HG03378 (cell line): ENCODE results near the gene PSMC3IP.
"Not testable (repeated sequence)": the region's sequence is repeated elsewhere in the genome, so short reads cannot be mapped to it uniquely, and the experiment has no call there.

Experiments
- ATAC-seq: cut with Tn5 transposase; IDR thresholded peaks from one replicate; pipeline ENCODE4 v1.9.1; 2021; ENCODE audit warnings: mild to moderate bottlenecking, moderate library complexity; ENCODE audit not compliant: unreplicated experiment

PSMC3IP gene

GRCh38 chr17:42562388-42563142, 15.0 kb downstream of the PSMC3IP start:
- ATAC-seq = no peak

DNA sequence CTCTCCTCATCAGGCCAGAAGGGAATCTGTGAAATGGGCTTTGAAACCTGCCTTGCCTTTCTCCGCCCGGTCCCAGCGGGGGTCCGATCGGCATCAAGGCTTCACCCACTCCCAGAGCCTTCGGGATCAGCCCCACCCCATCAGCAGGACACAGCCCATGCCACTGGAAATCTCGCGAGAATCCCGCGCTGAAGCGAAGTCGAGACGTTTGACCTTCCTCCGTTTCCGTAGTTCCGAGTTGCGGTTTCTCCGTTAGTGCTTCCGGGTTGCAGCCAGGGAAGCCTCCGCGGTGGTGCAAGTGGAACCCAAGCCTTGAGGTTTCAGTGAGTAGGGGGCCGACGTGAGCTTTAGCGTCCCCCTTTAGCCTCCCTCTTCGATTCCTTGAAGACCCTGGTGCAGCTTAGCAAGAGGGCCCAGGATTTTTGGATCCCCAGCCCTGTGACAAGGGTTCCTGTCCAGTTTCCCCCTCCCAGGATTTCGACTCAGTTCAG, 15.6 kb downstream of the PSMC3IP start, which contains the start of gene COASY:
TSS of gene COASY (plus strand) at position 252 of the 491 bp plus-strand sequence. CDS start 475 bp downstream, outside the sequence.
- peak; percentile 44 for ATAC-seq

GRCh38 chr17:42560246-42560645, 17.3 kb downstream of the PSMC3IP start:
- no peak for ATAC-seq

DNA sequence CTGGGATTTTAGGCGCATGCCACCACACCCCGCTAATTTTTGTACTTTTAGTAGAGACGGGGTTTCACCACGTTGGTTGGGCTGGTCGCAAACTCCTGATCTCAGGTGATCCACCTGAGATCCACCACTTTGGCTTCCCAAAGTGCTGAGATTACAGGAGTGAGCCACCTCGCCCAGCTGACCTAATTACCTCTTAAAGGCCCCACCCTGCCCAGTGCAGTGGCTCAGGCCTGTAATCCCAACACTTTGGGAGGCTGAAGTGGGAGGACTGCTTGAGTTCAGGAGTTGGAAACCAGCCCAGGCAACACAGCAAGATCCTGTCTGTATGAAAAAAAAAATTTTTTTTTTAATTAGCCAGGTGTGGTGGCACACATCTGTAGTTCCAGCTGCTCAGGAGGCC, 18.5 kb downstream of the PSMC3IP start:
- no peak for ATAC-seq

- not testable (repeated sequence) for ATAC-seq
Measured at GRCh38 chr17:42555961-42556617, 21.4 kb downstream of the PSMC3IP start.

- ATAC-seq = no peak
Measured at GRCh38 chr17:42555122-42555622, 22.4 kb downstream of the PSMC3IP start.

DNA sequence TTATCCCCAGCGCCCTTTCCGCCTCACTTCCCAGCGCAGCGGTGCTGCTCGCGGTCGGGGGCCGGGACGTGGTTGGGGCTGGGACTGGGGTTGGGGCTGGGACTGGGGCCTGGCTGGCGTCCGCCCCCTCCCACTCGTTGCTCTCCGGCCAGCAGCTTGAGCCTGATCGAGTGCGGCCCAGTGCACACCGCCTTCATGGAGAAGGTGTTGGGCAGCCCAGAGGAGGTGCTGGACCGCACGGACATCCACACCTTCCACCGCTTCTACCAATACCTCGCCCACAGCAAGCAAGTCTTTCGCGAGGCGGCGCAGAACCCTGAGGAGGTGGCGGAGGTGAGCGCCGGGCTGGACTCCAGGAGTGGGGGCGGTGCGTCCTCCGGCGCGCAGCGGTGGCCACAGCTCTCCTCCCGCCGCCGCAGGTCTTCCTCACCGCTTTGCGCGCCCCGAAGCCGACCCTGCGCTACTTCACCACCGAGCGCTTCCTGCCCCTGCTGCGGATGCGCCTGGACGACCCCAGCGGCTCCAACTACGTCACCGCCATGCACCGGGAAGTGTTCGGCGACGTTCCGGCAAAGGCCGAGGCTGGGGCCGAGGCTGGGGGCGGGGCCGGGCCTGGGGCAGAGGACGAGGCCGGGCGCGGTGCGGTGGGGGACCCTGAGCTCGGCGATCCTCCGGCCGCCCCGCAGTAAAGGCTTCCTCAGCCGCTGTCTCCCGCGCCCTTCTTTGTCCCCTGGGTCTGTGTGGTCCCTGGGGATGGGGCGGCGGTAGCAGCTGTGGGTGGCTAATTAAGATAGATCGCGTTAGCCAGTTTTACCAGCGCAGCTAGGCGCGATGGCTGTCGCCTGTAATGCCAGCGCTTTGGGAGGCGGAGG, 23.0 kb downstream of the PSMC3IP start:
- ATAC-seq = no peak

DNA sequence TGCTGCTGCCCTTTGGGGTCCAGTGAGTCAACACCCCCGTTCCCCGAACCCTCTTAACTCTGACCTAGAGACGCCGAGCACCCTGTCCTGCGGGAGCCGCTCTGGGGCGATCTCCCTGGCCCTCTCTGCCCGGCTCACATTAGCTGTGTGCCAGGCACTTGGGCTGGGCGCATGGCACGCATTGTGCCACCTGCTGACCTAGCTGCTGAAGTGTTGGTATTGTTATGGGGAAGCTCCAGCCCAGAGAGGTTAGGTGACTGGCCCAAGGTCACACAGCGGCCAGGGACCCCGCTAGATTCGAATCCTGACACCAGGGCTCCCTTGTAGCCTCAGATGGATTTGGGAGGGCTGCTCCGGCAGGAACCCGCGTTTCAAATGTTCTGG, 23.7 kb downstream of the PSMC3IP start:
- no peak for ATAC-seq

DNA sequence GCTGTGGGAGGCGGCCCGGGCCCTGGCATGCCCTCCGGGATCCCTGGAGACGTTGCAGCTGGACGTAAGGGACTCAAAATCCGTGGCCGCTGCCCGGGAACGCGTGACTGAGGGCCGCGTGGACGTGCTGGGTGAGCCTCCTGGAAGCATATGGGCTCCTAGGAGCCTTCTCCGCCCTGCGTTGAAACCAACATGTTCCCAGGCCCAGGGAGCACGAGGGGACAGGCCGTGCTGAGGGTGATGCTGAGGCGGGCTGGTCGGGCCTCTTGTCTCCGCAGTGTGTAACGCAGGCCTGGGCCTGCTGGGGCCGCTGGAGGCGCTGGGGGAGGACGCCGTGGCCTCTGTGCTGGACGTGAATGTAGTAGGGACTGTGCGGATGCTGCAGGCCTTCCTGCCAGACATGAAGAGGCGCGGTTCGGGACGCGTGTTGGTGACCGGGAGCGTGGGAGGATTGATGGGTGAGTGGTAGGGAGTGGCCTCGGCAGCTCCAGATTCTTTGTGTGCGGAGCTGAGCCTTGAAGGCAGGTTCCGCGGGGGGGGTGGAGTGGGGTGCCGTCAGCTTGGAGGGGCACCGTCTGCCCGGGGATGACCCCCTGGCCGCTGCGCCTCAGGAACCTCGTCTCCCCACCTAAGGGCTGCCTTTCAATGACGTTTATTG, 24.2 kb downstream of the PSMC3IP start:
- no peak for ATAC-seq

GRCh38 chr17:42552736-42553135, 24.8 kb downstream of the PSMC3IP start, which contains the start of gene HSD17B1:
HSD17B1 (plus strand) TSS chr17:42552923; CDS start chr17:42552934, 11 bp downstream.
- ATAC-seq = not testable (repeated sequence)

DNA sequence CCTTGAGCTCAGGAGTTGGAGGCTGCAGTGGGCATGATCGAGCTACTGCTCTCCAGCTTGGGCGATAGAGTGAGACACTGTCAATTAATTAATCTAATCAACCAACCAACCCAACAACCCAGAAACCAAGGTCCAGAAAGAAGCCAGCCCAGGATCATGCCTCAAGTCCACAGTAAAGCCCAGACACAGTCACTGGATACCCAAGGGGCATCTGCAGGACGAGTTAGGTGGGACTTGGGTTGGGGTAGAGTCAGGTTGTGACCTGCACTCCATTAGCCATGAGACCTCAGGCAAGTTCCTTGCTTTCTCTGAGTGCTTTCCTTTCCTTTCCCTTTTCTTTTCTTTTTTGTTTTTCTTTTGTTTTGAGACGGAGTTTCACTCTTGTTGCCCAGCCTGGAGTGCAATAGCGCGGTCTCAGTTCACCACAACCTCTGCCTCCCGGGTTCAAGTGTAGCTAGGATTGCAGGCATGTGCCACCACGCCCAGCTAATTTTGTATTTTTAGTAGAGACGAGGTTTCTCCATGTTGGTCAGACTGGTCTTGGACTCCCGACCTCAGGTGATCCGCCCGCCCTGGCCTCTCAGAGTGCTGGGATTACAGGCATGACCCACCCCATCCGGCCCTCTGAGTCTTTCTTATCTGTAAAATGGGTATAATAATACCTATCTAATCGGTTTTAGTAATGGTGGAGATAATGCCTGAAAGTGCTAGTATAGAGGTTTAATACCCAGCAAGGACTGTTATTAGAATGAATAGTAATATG, 28.4 kb downstream of the PSMC3IP start:
- ATAC-seq = no peak

DNA sequence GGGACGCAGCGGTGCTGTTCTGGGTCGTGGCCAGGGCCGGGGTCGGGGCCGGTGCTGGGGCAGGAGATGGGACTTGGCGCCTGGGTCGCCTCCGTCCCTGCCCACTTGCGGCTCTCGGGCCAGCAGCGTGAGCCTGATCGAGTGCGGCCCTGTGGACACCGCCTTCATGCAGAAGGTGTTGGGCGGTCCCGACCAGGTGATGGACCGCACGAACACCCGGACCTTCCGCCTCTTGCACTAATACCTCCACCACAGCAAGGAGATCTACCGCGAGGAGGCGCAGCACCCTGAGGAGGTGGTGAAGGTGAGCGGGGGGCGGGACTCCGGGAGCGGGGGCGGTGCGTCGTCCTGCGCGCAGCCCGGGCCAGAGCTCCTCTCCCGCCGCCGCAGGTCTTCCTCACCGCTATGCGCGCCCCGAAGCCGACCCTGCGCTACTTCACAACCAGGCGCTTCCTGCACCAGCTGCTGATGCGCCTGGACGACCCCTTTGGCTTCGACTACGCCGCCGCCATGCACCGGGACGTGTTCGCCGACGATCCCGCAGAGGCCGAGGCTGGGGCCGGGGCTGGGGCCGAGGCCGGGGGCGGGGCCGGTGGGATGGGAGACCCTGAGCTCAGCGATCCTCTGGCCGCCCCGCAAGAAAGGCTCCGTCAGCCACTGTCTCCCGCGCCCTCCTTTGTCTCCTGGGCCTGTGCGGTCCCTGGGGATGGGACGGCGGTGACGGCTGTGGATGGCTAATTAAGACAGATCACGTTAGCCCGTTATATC, 29.3 kb downstream of the PSMC3IP start:
- ATAC-seq = no peak

DNA sequence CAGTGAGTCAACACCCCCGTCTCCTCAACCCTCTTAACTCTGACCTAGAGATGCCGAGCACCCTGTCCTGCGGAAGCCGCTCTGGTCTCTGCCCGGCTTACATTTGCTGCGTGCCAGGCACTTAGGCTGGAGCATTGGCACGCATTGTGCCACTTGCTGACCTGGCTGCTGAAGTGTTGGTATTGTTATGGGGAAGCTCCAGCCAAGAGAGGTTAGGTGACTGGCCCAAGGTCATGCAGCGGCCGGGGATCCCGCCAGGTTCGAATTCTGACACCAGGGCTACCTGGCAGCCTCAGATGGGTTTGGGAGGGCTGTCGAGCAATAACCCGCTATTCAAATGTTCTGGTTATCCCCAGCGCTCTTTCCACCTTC, 29.8 kb downstream of the PSMC3IP start:
- ATAC-seq = no peak

DNA sequence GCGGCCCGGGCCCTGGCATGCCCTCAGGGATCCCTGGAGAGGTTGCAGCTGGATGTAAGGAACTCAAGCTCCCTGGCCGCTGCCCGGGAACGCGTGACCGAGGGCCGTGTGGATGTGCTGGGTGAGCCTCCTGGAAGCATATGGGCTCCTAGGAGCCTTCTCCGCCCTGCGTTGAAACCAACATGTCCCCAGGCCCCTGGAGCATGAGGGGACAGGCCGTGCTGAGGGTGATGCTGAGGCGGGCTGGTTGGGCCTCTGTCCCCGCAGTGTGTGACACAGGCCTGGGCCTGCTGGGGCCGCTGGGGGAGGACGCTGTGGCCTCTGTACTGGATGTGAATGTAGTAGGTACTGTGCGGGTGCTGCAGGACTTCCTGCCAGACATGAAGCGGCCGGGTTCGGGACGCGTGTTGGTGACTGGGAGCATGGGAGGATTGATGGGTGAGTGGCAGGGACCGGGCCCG, 30.5 kb downstream of the PSMC3IP start:
- no peak for ATAC-seq

DNA sequence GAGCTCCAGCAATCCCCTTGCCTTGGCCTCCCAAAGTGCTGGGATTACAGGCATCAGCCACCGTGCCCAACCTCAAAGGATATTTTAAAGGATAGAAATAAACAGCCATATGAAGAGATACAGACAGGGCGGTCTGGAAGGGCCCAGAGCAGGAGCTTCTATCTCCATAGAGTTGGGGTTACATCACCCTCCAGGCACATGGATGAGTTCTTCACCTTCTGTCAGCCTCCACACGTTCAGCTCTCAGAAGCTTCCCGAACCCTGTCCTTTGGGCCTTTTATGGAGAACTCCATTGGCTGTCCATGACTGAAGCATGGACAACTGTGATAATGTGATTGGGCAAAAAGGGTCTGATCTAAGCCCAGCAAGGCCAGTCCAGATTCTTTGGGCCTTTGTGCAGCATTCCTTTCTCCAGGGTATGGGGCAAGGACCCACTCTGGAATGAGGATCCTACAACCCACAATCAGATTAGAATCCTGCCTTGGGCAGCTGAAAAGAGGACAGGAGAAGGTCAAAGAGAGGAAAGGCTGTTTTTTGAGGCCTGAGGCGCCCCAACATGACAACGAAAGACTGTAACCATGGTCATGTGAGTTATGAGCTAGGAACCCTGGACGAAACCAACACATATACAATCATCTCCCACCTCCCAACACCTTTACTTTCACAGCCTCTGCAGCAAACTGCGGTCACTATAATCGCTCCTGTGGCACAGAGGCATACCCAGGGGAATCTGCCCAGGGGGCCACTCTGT, 31.6 kb downstream of the PSMC3IP start:
- ATAC-seq = not testable (repeated sequence)

- ATAC-seq = no peak
Measured at GRCh38 chr17:42544874-42545283, 32.6 kb downstream of the PSMC3IP start.

GRCh38 chr17:42543190-42544079, 34.1 kb downstream of the PSMC3IP start:
- no peak for ATAC-seq
